T-cell (primary cell): ENCODE results near the gene PPIF. TPM values are rescaled to one million over a fixed set of nuclear protein-coding genes. Genes with fewer than 3 reads are reported as not detected.

ENCODE experiments used
- ATAC-seq, 4 experiments: fragments of 200-7000 bp in 3 of 4; fragments of 150-1000 bp in 1 of 4; cut with Tn5 transposase; replicated peaks in 1 of 4; 1 replicate in 3 of 4; 2 replicates in 1 of 4; pipeline ENCODE4 v1.10.0; 2021; ENCODE audit warnings: moderate library complexity in 3 of 4, mild to moderate bottlenecking in 2 of 4, moderate number of reproducible peaks in 1 of 4
- CTCF ChIA-PET, 2 donors: fragments of 300-600 bp; sonication (Branson Sonifier 250); formaldehyde crosslinking; loops; one replicate each; lab custom pipeline; 2022; ENCODE audit warnings: antibody characterized with exemption in 2 of 2; lab: Charles Lee
- POLR2A ChIA-PET, 2 donors: fragments of 300-600 bp; sonication (Branson Sonifier 250); formaldehyde crosslinking; loops; one replicate each; lab custom pipeline; 2022; ENCODE audit warnings: antibody characterized with exemption in 2 of 2; lab: Charles Lee
- DNase-seq, 35 experiments: peaks; one replicate each; pipeline versions ENCODE4 v3.0.0 to v3.0.0-alpha.2; 2013 to 2023
- H3K27ac ChIP-seq: one replicate; pipeline ENCODE4 v1.5.1; 2013; ENCODE audit warnings: low read length
- H3K27me3 ChIP-seq, 2 experiments: replicated peaks in 1 of 2; 1 replicate in 1 of 2; 2 replicates in 1 of 2; pipeline versions ENCODE4 v1.6.1 to v1.7.0; 2013; ENCODE audit warnings: low read length in 1 of 2, mixed read lengths in 1 of 2; ENCODE audit not compliant: control insufficient read depth in 2 of 2, insufficient read depth in 2 of 2; ENCODE audit errors: extremely low read depth in 1 of 2
- H3K36me3 ChIP-seq, 2 donors: 1 replicate in 1 of 2; 2 replicates in 1 of 2; pipeline versions ENCODE4 v1.6.1 to v1.7.0; 2013; ENCODE audit warnings: low read length in 1 of 2; ENCODE audit not compliant: control insufficient read depth in 2 of 2, insufficient read depth in 1 of 2; ENCODE audit errors: extremely low read depth in 1 of 2
- H3K4me1 ChIP-seq, 2 experiments: 1 replicate in 1 of 2; 2 replicates in 1 of 2; pipeline versions ENCODE4 v1.6.1 to v1.7.0; 2013; ENCODE audit warnings: low read length in 2 of 2, mixed read lengths in 1 of 2; ENCODE audit not compliant: insufficient read depth in 2 of 2, control insufficient read depth in 1 of 2; ENCODE audit errors: extremely low read depth in 1 of 2
- H3K4me3 ChIP-seq, 2 donors: 1 replicate in 1 of 2; 2 replicates in 1 of 2; pipeline versions ENCODE4 v1.5.1 to v1.7.0; 2013; ENCODE audit warnings: mild to moderate bottlenecking in 2 of 2, low read length in 1 of 2, moderate library complexity in 1 of 2; ENCODE audit not compliant: control insufficient read depth in 1 of 2; ENCODE audit errors: extremely low read depth in 1 of 2
- H3K9me3 ChIP-seq: 2 replicates; pipeline ENCODE4 v1.7.0; 2013
- H3K27ac Mint-ChIP-seq, 2 donors: one replicate each; pipeline ENCODE4 v1.8.0; 2020 to 2021; ENCODE audit warnings: mild to moderate bottlenecking in 2 of 2, mixed read lengths in 2 of 2
- H3K27me3 Mint-ChIP-seq, 2 donors: one replicate each; pipeline ENCODE4 v1.8.0; 2021 to 2022; ENCODE audit warnings: mixed read lengths in 2 of 2
- H3K36me3 Mint-ChIP-seq: one replicate; pipeline ENCODE4 v1.8.0; 2021; ENCODE audit warnings: mixed read lengths
- H3K4me1 Mint-ChIP-seq, 3 donors: one replicate each; pipeline ENCODE4 v1.8.0; 2020 to 2022; ENCODE audit warnings: mixed read lengths in 3 of 3, mild to moderate bottlenecking in 1 of 3
- H3K4me3 Mint-ChIP-seq, 3 donors: one replicate each; pipeline ENCODE4 v1.8.0; 2020 to 2022; ENCODE audit warnings: mild to moderate bottlenecking in 3 of 3, mixed read lengths in 3 of 3, moderate library complexity in 3 of 3
- H3K9me3 Mint-ChIP-seq, 3 donors: one replicate each; pipeline ENCODE4 v1.8.0; 2020 to 2022; ENCODE audit warnings: mixed read lengths in 3 of 3
- WGBS: methylation state at CpG from one replicate; pipeline ENCODE4 v1.1.5; 2013; ENCODE audit warnings: missing lambda C conversion rate; ENCODE audit not compliant: insufficient coverage; 5-methylcytosine and 5-hydroxymethylcytosine counted together
- total RNA-seq, 35 experiments: library from RNA in 6 of 35; stranded (reverse) in 6 of 35; fragments of 120-200 nt in 1 of 35; gene quantifications; one replicate each; pipeline versions ENCODE4 v1.2.1 to v1.2.4 and lab custom pipeline; 2013 to 2026

PPIF gene
- total RNA-seq, 5 donors from 2014 or later (not counting 1 experiment from before 2014, with no cell fraction given), result 25.6 to 36.2 (median 31.3) TPM

- no peak overlapping the region for H3K27ac Mint-ChIP-seq
- H3K36me3 Mint-ChIP-seq, result peaks cover 69% of the 10 kb centered on the region
- no peaks in the 10 kb centered on the region for H3K27me3 ChIP-seq
- DNase-seq, result no peak
- H3K4me1 ChIP-seq, result peaks cover 3 to 28% of the 10 kb centered on the region in 2 experiments
- 95% methylated on average over 6 of the region's 8 CpGs for WGBS
- ChIA-PET CTCF (no interaction called here), POLR2A (no interaction called here)
- no peak overlapping the region for H3K27ac ChIP-seq
- H3K9me3 ChIP-seq, result no peaks in the 10 kb centered on the region
- no peaks in the 10 kb centered on the region for H3K9me3 Mint-ChIP-seq
- ATAC-seq, result no peak
- no peak overlapping the region for H3K4me3 Mint-ChIP-seq
- H3K36me3 ChIP-seq, result peaks cover 23 to 69% of the 10 kb centered on the region in 2 donors
- peaks cover 19 to 42% (median 22%) of the 10 kb centered on the region in 3 donors for H3K4me1 Mint-ChIP-seq
- H3K27me3 Mint-ChIP-seq, result no peaks in the 10 kb centered on the region
- H3K4me3 ChIP-seq, result no peak overlapping the region
Observed at GRCh38 chr10:79353000-79353406, 5.7 kb downstream of the PPIF start.

DNA sequence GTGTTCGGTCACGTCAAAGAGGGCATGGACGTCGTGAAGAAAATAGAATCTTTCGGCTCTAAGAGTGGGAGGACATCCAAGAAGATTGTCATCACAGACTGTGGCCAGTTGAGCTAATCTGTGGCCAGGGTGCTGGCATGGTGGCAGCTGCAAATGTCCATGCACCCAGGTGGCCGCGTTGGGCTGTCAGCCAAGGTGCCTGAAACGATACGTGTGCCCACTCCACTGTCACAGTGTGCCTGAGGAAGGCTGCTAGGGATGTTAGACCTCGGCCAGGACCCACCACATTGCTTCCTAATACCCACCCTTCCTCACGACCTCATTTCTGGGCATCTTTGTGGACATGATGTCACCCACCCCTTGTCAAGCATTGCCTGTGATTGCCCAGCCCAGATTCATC lies 6.5 kb downstream of the PPIF start:
- Histone ChIP-seq H3K4me1 (peaks cover 0 to 21% of the 10 kb centered on the region in 2 experiments), H3K27me3 (no peaks in the 10 kb centered on the region), H3K27ac (no peak overlapping the region), H3K9me3 (no peaks in the 10 kb centered on the region), H3K36me3 (peaks cover 23 to 69% of the 10 kb centered on the region in 2 donors), H3K4me3 (no peak overlapping the region)
- DNase-seq, result no peak
- Mint-ChIP-seq H3K4me1 (peaks cover 13 to 34% (median 15%) of the 10 kb centered on the region in 3 donors), H3K27ac (no peak overlapping the region), H3K9me3 (no peaks in the 10 kb centered on the region), H3K4me3 (no peak overlapping the region), H3K36me3 (peaks cover 69% of the 10 kb centered on the region), H3K27me3 (no peaks in the 10 kb centered on the region)
- no peak for ATAC-seq
- WGBS, result 100% methylated on average over 8 of the region's 11 CpGs
- ChIA-PET POLR2A (no interaction called here), CTCF (interaction anchor here in 1 of 2 donors (1.0 kb wide), 1 partner anchor 8 kb away, joined by 4 read pairs; no protein-coding TSS in a partner anchor)

DNA sequence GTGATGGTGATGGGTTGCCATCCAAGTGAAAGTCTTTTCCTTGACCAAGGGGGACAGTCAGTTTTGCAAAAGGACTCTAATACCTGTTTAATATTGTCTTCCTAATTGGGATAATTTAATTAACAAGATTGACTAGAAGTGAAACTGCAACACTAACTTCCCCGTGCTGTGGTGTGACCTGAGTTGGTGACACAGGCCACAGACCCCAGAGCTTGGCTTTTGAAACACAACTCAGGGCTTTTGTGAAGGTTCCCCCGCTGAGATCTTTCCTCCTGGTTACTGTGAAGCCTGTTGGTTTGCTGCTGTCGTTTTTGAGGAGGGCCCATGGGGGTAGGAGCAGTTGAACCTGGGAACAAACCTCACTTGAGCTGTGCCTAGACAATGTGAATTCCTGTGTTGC lies 6.9 kb downstream of the PPIF start:
- ATAC-seq (no peak), DNase-seq (no peak)
- Mint-ChIP-seq H3K36me3 (peaks cover 69% of the 10 kb centered on the region), H3K27ac (no peak overlapping the region), H3K4me1 (peaks cover 9 to 30% (median 11%) of the 10 kb centered on the region in 3 donors), H3K27me3 (no peaks in the 10 kb centered on the region), H3K4me3 (no peak overlapping the region), H3K9me3 (no peaks in the 10 kb centered on the region)
- CTCF ChIA-PET, result interaction anchor here (0.7 to 1.0 kb wide), 2 partner anchors 8 to 21 kb away, joined by 3 to 4 read pairs; no protein-coding TSS in a partner anchor
- H3K9me3 ChIP-seq, result no peaks in the 10 kb centered on the region
- peaks cover 0 to 17% of the 10 kb centered on the region in 2 experiments for H3K4me1 ChIP-seq
- no peak overlapping the region for H3K27ac ChIP-seq
- H3K4me3 ChIP-seq, result no peak overlapping the region
- POLR2A ChIA-PET, result no interaction called here
- 40% methylated on average over 1 of the region's 3 CpGs for WGBS
- H3K36me3 ChIP-seq, result peaks cover 21 to 69% of the 10 kb centered on the region in 2 donors
- no peaks in the 10 kb centered on the region for H3K27me3 ChIP-seq

- Mint-ChIP-seq H3K4me1 (peaks cover 4 to 25% (median 6%) of the 10 kb centered on the region in 3 donors), H3K4me3 (no peak overlapping the region), H3K36me3 (peaks cover 64% of the 10 kb centered on the region), H3K9me3 (no peaks in the 10 kb centered on the region), H3K27me3 (no peaks in the 10 kb centered on the region), H3K27ac (no peak overlapping the region)
- ChIA-PET POLR2A (no interaction called here), CTCF (interaction anchor here (0.7 to 1.0 kb wide), 2 partner anchors 9 to 20 kb away, joined by 3 to 4 read pairs; no protein-coding TSS in a partner anchor)
- H3K36me3 ChIP-seq, result peaks cover 18 to 68% of the 10 kb centered on the region in 2 donors
- no peak overlapping the region for H3K4me3 ChIP-seq
- peaks cover 0 to 12% of the 10 kb centered on the region in 2 experiments for H3K4me1 ChIP-seq
- no peak for DNase-seq
- no peaks in the 10 kb centered on the region for H3K9me3 ChIP-seq
- H3K27me3 ChIP-seq, result no peaks in the 10 kb centered on the region
- H3K27ac ChIP-seq, result no peak overlapping the region
- WGBS, result 94% methylated on average over 4 of the region's 6 CpGs
- ATAC-seq, result no peak
Observed at GRCh38 chr10:79354615-79355014, 7.3 kb downstream of the PPIF start.

- Mint-ChIP-seq H3K27ac (no peak overlapping the region), H3K4me1 (peaks cover 0 to 21% (median 4%) of the 10 kb centered on the region in 3 donors), H3K4me3 (no peak overlapping the region), H3K27me3 (no peaks in the 10 kb centered on the region), H3K9me3 (no peaks in the 10 kb centered on the region), H3K36me3 (peaks cover 55% of the 10 kb centered on the region)
- Histone ChIP-seq H3K4me1 (peaks cover 0 to 3% of the 10 kb centered on the region in 2 experiments), H3K9me3 (no peaks in the 10 kb centered on the region), H3K36me3 (peaks cover 14 to 59% of the 10 kb centered on the region in 2 donors), H3K27me3 (no peaks in the 10 kb centered on the region), H3K27ac (no peak overlapping the region), H3K4me3 (no peak overlapping the region)
- WGBS, result 80% methylated on average over 5 of the region's 6 CpGs
- CTCF ChIA-PET, result no interaction called here
- ATAC-seq (no peak), DNase-seq (no peak)
- POLR2A ChIA-PET, result no interaction called here
Observed at GRCh38 chr10:79355420-79356017, 8.2 kb downstream of the PPIF start.

GRCh38 chr10:79356104-79356503 lies 8.8 kb downstream of the PPIF start:
- Histone ChIP-seq H3K4me3 (no peak overlapping the region), H3K27ac (no peak overlapping the region), H3K4me1 (no peaks in the 10 kb centered on the region), H3K9me3 (no peaks in the 10 kb centered on the region), H3K27me3 (no peaks in the 10 kb centered on the region), H3K36me3 (peaks cover 11 to 54% of the 10 kb centered on the region in 2 donors)
- Mint-ChIP-seq H3K27ac (no peak overlapping the region), H3K4me1 (peaks cover 0 to 25% (median 10%) of the 10 kb centered on the region in 3 donors), H3K36me3 (peaks cover 52% of the 10 kb centered on the region), H3K9me3 (no peaks in the 10 kb centered on the region), H3K4me3 (no peak overlapping the region), H3K27me3 (no peaks in the 10 kb centered on the region)
- CTCF ChIA-PET, result no interaction called here
- POLR2A ChIA-PET, result no interaction called here
- DNase-seq (no peak), ATAC-seq (no peak)
- WGBS, result 90% methylated on average over 1 of the region's 5 CpGs
